Liver (tissue), 9 donors: Measurements from ENCODE around the gene CSF3R. TPM values are rescaled to one million over a fixed set of nuclear protein-coding genes. Genes with fewer than 3 reads are reported as not detected.

Experiments used
- DNase-seq: peaks from one replicate; pipeline ENCODE4 v3.0.0-alpha.2; 2017; ENCODE audit warnings: low spot score
- H3K27ac ChIP-seq, 2 donors: one replicate each; pipeline ENCODE4 v1.7.0; 2013; ENCODE audit warnings: inconsistent platforms in 2 of 2, low read length in 2 of 2, control low read depth in 1 of 2, low read depth in 1 of 2, mild to moderate bottlenecking in 1 of 2
- H3K27me3 ChIP-seq, 4 donors: one replicate each; pipeline versions ENCODE4 v1.6.1 to v1.7.0; 2013; ENCODE audit warnings: low read length in 3 of 4, inconsistent platforms in 1 of 4, mild to moderate bottlenecking in 1 of 4, moderate library complexity in 1 of 4; ENCODE audit not compliant: control insufficient read depth in 4 of 4, insufficient read depth in 4 of 4
- H3K36me3 ChIP-seq, 4 donors: one replicate each; pipeline versions ENCODE4 v1.6.1 to v1.7.0; 2013; ENCODE audit warnings: low read length in 3 of 4, mild to moderate bottlenecking in 3 of 4, low read depth in 1 of 4, moderate library complexity in 1 of 4; ENCODE audit not compliant: control insufficient read depth in 4 of 4, insufficient read depth in 3 of 4
- H3K4me1 ChIP-seq, 4 donors: one replicate each; pipeline versions ENCODE4 v1.6.1 to v1.7.0; 2013; ENCODE audit warnings: low read length in 3 of 4, mild to moderate bottlenecking in 3 of 4, moderate library complexity in 1 of 4; ENCODE audit not compliant: control insufficient read depth in 4 of 4, insufficient read depth in 4 of 4
- H3K4me3 ChIP-seq, 3 donors: one replicate each; pipeline versions ENCODE4 v1.6.1 to v1.7.0; 2013; ENCODE audit warnings: low read length in 3 of 3, control low read depth in 1 of 3, low read depth in 1 of 3, mild to moderate bottlenecking in 1 of 3
- H3K9ac ChIP-seq, 2 donors: one replicate each; pipeline ENCODE4 v1.7.0; 2013; ENCODE audit warnings: low read length in 2 of 2, mild to moderate bottlenecking in 2 of 2, moderate library complexity in 2 of 2, control low read depth in 1 of 2, low read depth in 1 of 2
- H3K9me3 ChIP-seq, 4 donors: one replicate each; pipeline versions ENCODE4 v1.6.1 to v1.7.0; 2013; ENCODE audit warnings: low read length in 3 of 4; ENCODE audit not compliant: control insufficient read depth in 4 of 4
- ATF3 ChIP-seq: IDR thresholded peaks from 2 replicates; pipeline ENCODE4 v1.6.1; 2016; ENCODE audit warnings: antibody characterized with exemption
- CTCF ChIP-seq: fragments of 150-350 bp; IDR thresholded peaks from 2 replicates; pipeline ENCODE4 v1.5.1; 2017; ENCODE audit warnings: improper control_type of control experiment, low read depth, low read length; ENCODE audit not compliant: missing input control
- EGR1 ChIP-seq, 2 donors: IDR thresholded peaks; 2 replicates each; pipeline ENCODE4 v1.6.1; 2016 to 2018; ENCODE audit warnings: antibody characterized with exemption in 2 of 2, low read depth in 2 of 2
- FOXA1 ChIP-seq: IDR thresholded peaks from 2 replicates; pipeline ENCODE4 v1.6.1; 2016; ENCODE audit warnings: antibody characterized with exemption
- FOXA2 ChIP-seq: IDR thresholded peaks from 2 replicates; pipeline ENCODE4 v1.6.1; 2016; ENCODE audit warnings: antibody characterized with exemption
- GABPA ChIP-seq, 2 donors: IDR thresholded peaks in 1 of 2; conservative IDR thresholded peaks in 1 of 2; 2 replicates each; pipeline ENCODE4 v1.6.1; 2016; ENCODE audit warnings: antibody characterized with exemption in 2 of 2, mild to moderate bottlenecking in 1 of 2, moderate library complexity in 1 of 2
- HNF4A ChIP-seq, 2 donors: conservative IDR thresholded peaks; 2 replicates each; pipeline ENCODE4 v1.6.1; 2016; ENCODE audit warnings: antibody characterized with exemption in 2 of 2, mild to moderate bottlenecking in 2 of 2
- HNF4G ChIP-seq: IDR thresholded peaks from 2 replicates; pipeline ENCODE4 v1.6.1; 2016; ENCODE audit warnings: antibody characterized with exemption
- JUND ChIP-seq, 2 donors: IDR thresholded peaks; 2 replicates each; pipeline ENCODE4 v1.6.1; 2016; ENCODE audit warnings: antibody characterized with exemption in 2 of 2
- MAX ChIP-seq: IDR thresholded peaks from 2 replicates; pipeline ENCODE4 v1.6.1; 2016; ENCODE audit warnings: antibody characterized with exemption
- NR2F2 ChIP-seq: IDR thresholded peaks from 2 replicates; pipeline ENCODE4 v1.6.1; 2016; ENCODE audit warnings: antibody characterized with exemption
- RAD21 ChIP-seq, 2 donors: IDR thresholded peaks; 2 replicates each; pipeline ENCODE4 v1.6.1; 2016; ENCODE audit warnings: antibody characterized with exemption in 2 of 2, mild to moderate bottlenecking in 2 of 2
- REST ChIP-seq: IDR thresholded peaks from 2 replicates; pipeline ENCODE4 v1.6.1; 2016; ENCODE audit warnings: antibody characterized with exemption, mild to moderate bottlenecking
- RXRA ChIP-seq, 2 donors: IDR thresholded peaks; 2 replicates each; pipeline ENCODE4 v1.6.1; 2017 to 2018; ENCODE audit warnings: antibody characterized with exemption in 2 of 2, mild to moderate bottlenecking in 1 of 2
- SP1 ChIP-seq: IDR thresholded peaks from 2 replicates; pipeline ENCODE4 v1.6.1; 2018; ENCODE audit warnings: antibody characterized with exemption, mild to moderate bottlenecking
- TAF1 ChIP-seq: conservative IDR thresholded peaks from 2 replicates; pipeline ENCODE4 v1.6.1; 2016; ENCODE audit warnings: antibody characterized with exemption, mild to moderate bottlenecking
- YY1 ChIP-seq: IDR thresholded peaks from 2 replicates; pipeline ENCODE4 v1.6.1; 2016; ENCODE audit warnings: antibody characterized with exemption, mild to moderate bottlenecking
- ZBTB33 ChIP-seq: IDR thresholded peaks from 2 replicates; pipeline ENCODE4 v1.6.1; 2016; ENCODE audit warnings: antibody characterized with exemption
- WGBS: extraction: QIAGEN DNeasy Blood & Tissue Kit; methylation state at CpG from one replicate; pipeline ENCODE4 v1.1.7; 2013; 5-methylcytosine and 5-hydroxymethylcytosine counted together
- polyA plus RNA-seq, 2 donors: library from polyadenylated mRNA; stranded (reverse) in 1 of 2; unstranded in 1 of 2; fragments of 200-250 nt in 1 of 2; fragments of >200 nt in 1 of 2; fragmentation: Nextera tagmentation in 1 of 2; extraction: Ambion mirVana in 1 of 2; gene quantifications; one replicate each; pipeline versions ENCODE4 v1.2.1 to v1.2.3, GENCODE V29; 2013 to 2015
- total RNA-seq, 2 donors: library from RNA; depleted of rRNA; stranded (reverse); fragments of >200 nt; gene quantifications; one replicate each; pipeline ENCODE4 v1.2.3, GENCODE V29; 2014
- donor health status: healthy.
- donor health status: healthy.
- donor health status: healthy.
- donor health status: healthy.
- donor health status: healthy.

CSF3R gene
- total and polyA plus RNA-seq, 4 donors: 6.7 to 81.3 (median 15.9) TPM

- TF ChIP-seq HNF4G (no peak), ATF3 (no peak), FOXA2 (no peak), HNF4A (conservative IDR thresholded peaks at IDR 0.05) (no peak), RXRA (IDR thresholded peaks at IDR 0.05) (no peak), FOXA1 (no peak), CTCF (no peak), SP1 (no peak), EGR1 (IDR thresholded peaks at IDR 0.05; ENCODE audit: low read depth in 2 of 2) (no peak), MAX (no peak), ZBTB33 (no peak), JUND (IDR thresholded peaks at IDR 0.05) (no peak), YY1 (no peak), REST (no peak), TAF1 (no peak), RAD21 (IDR thresholded peaks at IDR 0.05) (no peak), GABPA (IDR thresholded peaks at IDR 0.05 in 1 of 2, conservative IDR thresholded peaks at IDR 0.05 in 1 of 2) (no peak), NR2F2 (no peak)
- DNase-seq: no peak
Measured at GRCh38 chr1:36450919-36451305, 31.8 kb downstream of the CSF3R start.

More at GRCh38 chr1:36450919-36451305, 31.8 kb downstream of the CSF3R start:
- Histone ChIP-seq H3K9me3 (no peaks in the 10 kb centered on the region), H3K4me3 (peak overlapping the region; percentile 56 to 75 (median 67)), H3K27ac (peak overlapping the region; percentile 89 to 91), H3K27me3 (no peaks in the 10 kb centered on the region), H3K4me1 (peaks cover 3 to 13% (median 6%) of the 10 kb centered on the region in 4 donors), H3K9ac (peak overlapping the region; percentile 69 to 78), H3K36me3 (peaks cover under 1 to 15% (median 11%) of the 10 kb centered on the region in 4 donors)
- 48% methylated on average over 18 of the region's 18 CpGs for WGBS
